Naive thymus-derived CD8-positive, alpha-beta T cell (primary cell): ENCODE results near the gene TPCN1. TPM values are rescaled to one million over a fixed set of nuclear protein-coding genes. Genes with fewer than 3 reads are reported as not detected.

ENCODE experiments used
- ATAC-seq, 2 donors: fragments of 150-1000 bp; cut with Tn5 transposase in 1 of 2; sonication (Bioruptor Pico), chemical (Tn5 transposase) in 1 of 2; 1 replicate in 1 of 2; 2 replicates in 1 of 2; pipeline ENCODE4 v1.10.0; 2021; ENCODE audit warnings: mild to moderate bottlenecking in 2 of 2, moderate library complexity in 2 of 2
- POLR2A ChIA-PET: fragments of 350-600 bp; sonication (Branson Sonifier 250); formaldehyde crosslinking; loops from one replicate; lab custom pipeline; 2021; ENCODE audit warnings: antibody characterized with exemption; lab: Charles Lee
- DNase-seq, 10 donors: peaks; one replicate each; pipeline versions ENCODE4 v3.0.0 to v3.0.0-alpha.2; 2020 to 2022
- H3K27ac Mint-ChIP-seq, 10 donors: one replicate each; pipeline ENCODE4 v1.8.0; 2020 to 2022; ENCODE audit warnings: mild to moderate bottlenecking in 10 of 10, mixed read lengths in 10 of 10, moderate library complexity in 4 of 10, inconsistent platforms in 1 of 10
- H3K27me3 Mint-ChIP-seq, 5 donors: one replicate each; pipeline ENCODE4 v1.8.0; 2021 to 2022; ENCODE audit warnings: mixed read lengths in 5 of 5
- H3K36me3 Mint-ChIP-seq, 3 donors: one replicate each; pipeline ENCODE4 v1.8.0; 2020 to 2022; ENCODE audit warnings: mixed read lengths in 3 of 3, mild to moderate bottlenecking in 2 of 3, inconsistent platforms in 1 of 3
- H3K4me1 Mint-ChIP-seq, 4 donors: one replicate each; pipeline ENCODE4 v1.8.0; 2021 to 2022; ENCODE audit warnings: mixed read lengths in 4 of 4
- H3K4me3 Mint-ChIP-seq, 10 donors: one replicate each; pipeline ENCODE4 v1.8.0; 2020 to 2022; ENCODE audit warnings: mild to moderate bottlenecking in 10 of 10, mixed read lengths in 10 of 10, moderate library complexity in 6 of 10, inconsistent platforms in 1 of 10
- H3K9me3 Mint-ChIP-seq, 9 donors: one replicate each; pipeline ENCODE4 v1.8.0; 2020 to 2022; ENCODE audit warnings: mixed read lengths in 9 of 9, mild to moderate bottlenecking in 3 of 9, inconsistent platforms in 1 of 9, moderate library complexity in 1 of 9
- polyA plus RNA-seq, 3 donors: library from polyadenylated mRNA; unstranded; fragments of 300-500 nt; fragmentation: Illumina TruSeq; gene quantifications; one replicate each; pipeline ENCODE4 v1.2.3, GENCODE V29; 2021
- total RNA-seq, 8 experiments: library from RNA in 2 of 8; stranded (reverse) in 2 of 8; gene quantifications; one replicate each; pipeline ENCODE4 v1.2.3 and lab custom pipeline; 2021 to 2026

The TPCN1 gene
- total and polyA plus RNA-seq, 5 experiments from 2014 or later, result 6.7 to 83.0 (median 16.5) TPM

DNA sequence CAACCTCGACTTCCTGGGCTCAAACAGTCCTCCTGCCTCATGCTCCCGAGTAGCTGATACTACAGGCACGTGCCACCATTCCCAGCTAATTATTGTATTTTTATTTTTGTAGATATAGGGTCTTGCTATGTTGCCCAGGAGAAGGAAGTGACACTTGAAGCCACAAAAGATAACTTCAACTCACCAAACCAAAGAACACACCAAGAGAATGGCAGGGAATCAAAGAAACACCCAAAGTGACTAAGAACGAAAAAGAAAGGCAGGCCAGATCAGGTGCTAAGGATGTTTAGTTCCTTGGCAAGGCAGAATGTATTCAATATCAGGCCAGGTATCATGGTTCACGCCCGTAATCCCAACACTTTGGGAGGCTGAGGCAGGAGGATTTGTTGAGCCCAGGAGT is 10.1 kb upstream of the TPCN1 start:
- Mint-ChIP-seq H3K27ac (peak overlapping the region in 5 of 10 donors; percentile 14 to 84 (median 36)), H3K4me3 (no peak overlapping the region), H3K27me3 (no peaks in the 10 kb centered on the region), H3K9me3 (no peaks in the 10 kb centered on the region), H3K36me3 (no peaks in the 10 kb centered on the region), H3K4me1 (peaks cover 22 to 62% (median 41%) of the 10 kb centered on the region in 4 donors)
- DNase-seq, result no peak
- POLR2A ChIA-PET, result interaction anchor here (0.6 to 1.4 kb wide), 3 partner anchors 8 to 46 kb away, joined by 3 to 4 read pairs (median 3); no protein-coding TSS in a partner anchor
- no peak for ATAC-seq

- H3K4me3 Mint-ChIP-seq, result no peak overlapping the region
- no peaks in the 10 kb centered on the region for H3K9me3 Mint-ChIP-seq
- POLR2A ChIA-PET, result no interaction called here
- H3K27me3 Mint-ChIP-seq, result no peaks in the 10 kb centered on the region
- peak overlapping the region in 2 of 10 donors; percentile 6 to 38 for H3K27ac Mint-ChIP-seq
- DNase-seq, result no peak
- peaks cover 9 to 38% (median 28%) of the 10 kb centered on the region in 4 donors for H3K4me1 Mint-ChIP-seq
- H3K36me3 Mint-ChIP-seq, result no peaks in the 10 kb centered on the region
- no peak for ATAC-seq
Measured at GRCh38 chr12:113214895-113215400, 6.3 kb upstream of the TPCN1 start.

GRCh38 chr12:113216027-113216426 is 5.2 kb upstream of the TPCN1 start:
- peaks cover 8 to 40% (median 26%) of the 10 kb centered on the region in 4 donors for H3K4me1 Mint-ChIP-seq

DNA sequence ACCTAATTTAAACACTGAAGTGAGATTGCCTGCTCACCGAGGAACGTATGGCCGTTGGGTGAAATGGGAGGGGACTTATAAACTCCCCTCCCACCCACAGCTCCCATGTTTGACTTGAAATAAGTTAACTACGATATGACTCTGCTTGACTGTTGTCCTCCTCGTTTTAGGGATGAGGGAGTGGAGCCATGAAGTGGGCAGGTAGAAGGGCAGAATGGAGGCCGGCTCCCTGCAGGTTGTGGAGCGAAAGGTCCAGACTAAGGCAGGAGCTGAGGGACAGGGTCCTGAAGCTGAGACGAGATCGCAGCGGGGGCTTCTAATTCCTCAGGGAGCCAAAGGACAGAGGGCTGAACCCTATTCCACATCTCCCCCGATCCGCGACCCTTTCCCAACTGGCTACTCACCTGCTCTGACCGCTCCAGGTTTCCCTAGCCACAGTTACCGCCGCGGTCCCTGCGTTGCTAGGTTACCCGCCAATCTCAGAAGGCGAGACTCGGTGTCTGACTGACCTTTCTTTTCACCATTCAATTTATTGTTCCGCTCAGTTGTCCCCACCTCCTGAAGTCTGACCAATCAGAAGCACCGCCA is 577 bp upstream of the TPCN1 start:
- Mint-ChIP-seq H3K27ac (peak overlapping the region; percentile 85 to 96 (median 92)), H3K27me3 (no peaks in the 10 kb centered on the region), H3K4me1 (peaks cover 20 to 46% (median 42%) of the 10 kb centered on the region in 4 donors), H3K9me3 (no peaks in the 10 kb centered on the region), H3K4me3 (peak overlapping the region; percentile 85 to 95 (median 92)), H3K36me3 (no peaks in the 10 kb centered on the region)
- ATAC-seq (no peak), DNase-seq (no peak)
- POLR2A ChIA-PET, result interaction anchor here (1.0 to 5.1 kb wide), 5 partner anchors 10 to 242 kb away, joined by 3 to 46 read pairs (median 19); partner anchors contain the start of genes DDX54, OAS2 and RITA1

More at GRCh38 chr12:113216027-113216426, 5.2 kb upstream of the TPCN1 start:
- DNase-seq, result no peak
- no peak overlapping the region for H3K4me3 Mint-ChIP-seq
- no peaks in the 10 kb centered on the region for H3K27me3 Mint-ChIP-seq
- no peaks in the 10 kb centered on the region for H3K9me3 Mint-ChIP-seq
- ATAC-seq, result no peak
- no peak overlapping the region for H3K27ac Mint-ChIP-seq
- no peaks in the 10 kb centered on the region for H3K36me3 Mint-ChIP-seq
- POLR2A ChIA-PET, result interaction anchor here (0.7 kb wide), 1 partner anchor 13 kb away, joined by 3 read pairs; no protein-coding TSS in a partner anchor

DNA sequence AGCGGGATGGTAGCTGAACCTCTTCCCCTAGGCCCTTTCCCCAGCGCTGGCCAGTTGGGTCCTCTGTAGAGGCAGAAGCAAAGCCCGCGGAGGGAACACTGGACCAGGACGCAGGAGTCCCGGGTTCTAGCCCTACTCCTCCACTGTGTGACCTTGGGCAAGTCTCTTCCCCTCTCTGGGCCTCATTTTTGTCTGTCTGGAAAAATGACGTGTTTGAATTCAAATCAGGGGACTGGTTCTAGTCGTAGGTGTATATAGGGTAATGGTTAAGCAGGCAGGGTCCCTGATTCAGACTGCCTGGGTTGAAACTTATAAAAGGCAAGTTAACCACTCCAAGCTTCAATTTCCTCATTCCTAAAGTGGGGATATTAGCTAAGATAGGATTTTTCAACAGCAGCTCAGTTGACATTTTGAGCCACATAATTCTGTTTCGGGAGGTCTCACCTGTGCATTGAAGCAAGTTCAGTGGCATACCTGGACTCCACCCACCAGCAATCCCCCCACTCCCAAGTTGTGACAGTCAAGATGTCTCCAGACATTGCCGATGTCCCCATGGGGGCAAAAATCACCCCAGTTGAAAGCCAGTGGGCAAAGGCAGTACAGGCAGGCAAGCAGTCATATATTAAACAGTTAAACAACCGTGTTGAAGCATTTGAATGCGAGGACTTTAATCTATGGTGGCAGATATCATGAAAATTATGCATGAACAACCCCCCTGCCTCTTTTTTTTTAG is 899 bp downstream of the TPCN1 start:
- Mint-ChIP-seq H3K27me3 (no peaks in the 10 kb centered on the region), H3K4me1 (peaks cover 18 to 42% (median 38%) of the 10 kb centered on the region in 4 donors), H3K36me3 (peaks cover 0 to 4% (median 0%) of the 10 kb centered on the region in 3 donors), H3K27ac (peak overlapping the region; percentile 88 to 96 (median 93)), H3K4me3 (peak overlapping the region; percentile 85 to 95 (median 92)), H3K9me3 (no peaks in the 10 kb centered on the region)
- POLR2A ChIA-PET, result interaction anchor here (0.6 to 5.1 kb wide), 11 partner anchors 9 to 112 kb away, joined by 3 to 46 read pairs (median 3); partner anchors contain the start of genes DDX54, RITA1 and SLC8B1
- no peak for ATAC-seq
- peak in 5 of 10 donors; percentile 16 to 27 (median 20) for DNase-seq

DNA sequence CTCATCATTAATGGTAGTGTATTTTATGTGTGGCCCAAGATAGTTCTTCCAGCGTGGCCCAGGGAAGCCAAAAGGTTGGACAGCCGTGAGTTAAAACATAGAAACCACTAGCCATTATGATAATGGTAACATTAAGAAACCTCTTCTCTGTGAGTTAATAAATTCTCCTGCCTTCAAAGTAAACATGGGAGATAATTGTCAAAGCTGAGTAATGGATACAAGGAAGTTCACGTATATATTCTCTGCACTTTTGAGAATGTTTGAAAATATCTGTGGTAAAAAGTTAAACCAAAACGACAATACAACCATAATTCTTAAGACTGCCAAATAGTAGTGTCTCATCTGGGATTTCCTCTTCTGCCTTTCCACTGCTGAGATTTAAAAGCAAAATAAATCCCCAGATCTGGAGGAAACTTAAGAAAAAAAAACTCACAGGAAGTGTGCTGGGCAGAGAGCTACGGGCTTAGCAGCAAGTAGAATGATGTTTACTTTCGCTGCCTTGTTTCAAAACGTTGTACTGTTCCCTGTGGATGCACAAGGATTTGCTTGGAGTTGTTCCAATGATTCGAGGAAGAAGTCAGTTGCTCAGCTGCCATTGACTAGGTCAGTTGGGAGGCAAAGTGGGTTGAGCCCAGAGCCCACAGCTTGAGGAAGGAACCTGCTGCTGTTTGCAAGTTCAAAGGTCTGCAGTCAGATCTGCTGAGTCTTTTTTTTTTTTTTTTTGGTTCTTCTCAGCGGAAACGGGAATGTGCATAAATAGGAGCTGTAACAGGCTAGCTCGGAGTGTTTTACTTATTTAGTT is 1.7 kb downstream of the TPCN1 start:
- Mint-ChIP-seq H3K9me3 (no peaks in the 10 kb centered on the region), H3K4me3 (peak overlapping the region; percentile 85 to 95 (median 92)), H3K27me3 (no peaks in the 10 kb centered on the region), H3K36me3 (peaks cover 0 to 10% (median 3%) of the 10 kb centered on the region in 3 donors), H3K27ac (peak overlapping the region; percentile 4 to 96 (median 93)), H3K4me1 (peaks cover 15 to 39% (median 32%) of the 10 kb centered on the region in 4 donors)
- ATAC-seq, result no peak
- POLR2A ChIA-PET, result interaction anchor here (0.6 to 5.1 kb wide), 12 partner anchors 8 to 112 kb away, joined by 3 to 46 read pairs (median 3); partner anchors contain the start of genes DDX54, RITA1 and SLC8B1
- DNase-seq, result peak in 3 of 10 donors; percentile 33 to 34 (median 34)

DNA sequence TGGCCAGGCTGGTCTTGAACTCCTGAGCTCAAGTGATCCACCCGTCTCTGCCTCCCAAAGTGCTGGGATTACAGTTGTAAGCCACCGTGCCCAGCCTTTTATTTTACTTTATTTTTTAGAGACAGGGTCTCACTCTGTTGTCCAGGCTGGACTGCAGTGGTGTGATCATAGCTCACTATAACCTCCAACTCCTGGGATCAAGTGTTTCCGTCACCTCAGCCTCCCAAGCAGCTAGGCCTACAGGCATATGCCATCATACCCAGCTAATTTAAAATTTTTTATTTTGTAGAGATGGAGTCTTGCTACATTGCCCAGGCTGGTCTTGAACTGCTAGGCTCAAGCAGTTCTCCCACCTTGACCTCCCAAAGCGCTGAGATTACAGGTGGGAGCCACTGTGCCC is 3.7 kb downstream of the TPCN1 start:
- DNase-seq (no peak), ATAC-seq (no peak)
- Mint-ChIP-seq H3K27ac (peak overlapping the region in 1 of 10 donors; percentile 19), H3K4me1 (peaks cover 17 to 56% (median 50%) of the 10 kb centered on the region in 4 donors), H3K9me3 (no peaks in the 10 kb centered on the region), H3K4me3 (no peak overlapping the region), H3K36me3 (peaks cover 2 to 23% (median 5%) of the 10 kb centered on the region in 3 donors), H3K27me3 (no peaks in the 10 kb centered on the region)
- POLR2A ChIA-PET, result interaction anchor here (0.5 to 5.1 kb wide), 2 partner anchors 6 to 30 kb away, joined by 4 to 46 read pairs; no protein-coding TSS in a partner anchor

GRCh38 chr12:113226696-113227568 is 5.7 kb downstream of the TPCN1 start:
- peak overlapping the region in 1 of 10 donors; percentile 32 for H3K27ac Mint-ChIP-seq
- no peaks in the 10 kb centered on the region for H3K9me3 Mint-ChIP-seq
- H3K27me3 Mint-ChIP-seq, result no peaks in the 10 kb centered on the region
- peaks cover 5 to 32% (median 8%) of the 10 kb centered on the region in 3 donors for H3K36me3 Mint-ChIP-seq
- POLR2A ChIA-PET, result interaction anchor here (0.7 to 1.6 kb wide), 2 partner anchors 11 to 40 kb away, joined by 3 read pairs; no protein-coding TSS in a partner anchor
- no peak overlapping the region for H3K4me3 Mint-ChIP-seq
- ATAC-seq, result no peak
- peaks cover 16 to 61% (median 50%) of the 10 kb centered on the region in 4 donors for H3K4me1 Mint-ChIP-seq
- DNase-seq, result no peak

DNA sequence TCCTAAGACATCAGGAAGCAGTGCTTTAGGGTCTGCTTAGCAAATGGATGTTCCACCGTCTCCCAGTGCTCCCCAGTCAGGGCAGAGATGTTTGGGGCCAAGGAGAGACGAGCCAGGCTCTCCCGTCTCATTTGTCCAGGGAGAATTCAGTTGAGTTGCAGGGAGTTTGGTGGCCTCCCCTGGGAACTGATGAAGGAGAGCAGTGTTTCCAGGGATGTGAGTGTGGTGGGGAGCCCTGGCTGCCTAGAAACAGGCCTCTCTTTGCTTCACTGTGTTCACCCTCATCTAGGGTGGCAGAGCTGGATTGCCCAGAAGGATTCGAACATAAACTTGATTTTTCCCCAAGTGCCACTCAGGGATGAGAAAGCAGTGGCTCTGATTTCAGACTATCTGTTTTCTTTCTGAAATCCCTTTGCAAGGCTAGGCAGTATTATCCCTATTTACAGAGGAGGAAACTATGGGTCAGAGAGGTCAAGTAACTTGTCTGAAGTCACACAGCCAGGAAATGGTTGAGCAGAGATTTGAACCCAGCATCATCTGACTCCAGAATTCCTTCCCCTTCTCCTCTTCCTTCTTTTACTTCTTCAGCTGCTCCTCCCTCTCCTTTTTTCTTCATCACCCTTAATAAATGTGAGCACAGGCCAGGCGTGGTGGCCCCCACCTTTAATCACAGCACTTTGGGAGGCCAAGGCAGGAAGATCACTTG is 6.6 kb downstream of the TPCN1 start:
- peak overlapping the region in 2 of 10 donors; percentile 32 to 49 for H3K27ac Mint-ChIP-seq

DNA sequence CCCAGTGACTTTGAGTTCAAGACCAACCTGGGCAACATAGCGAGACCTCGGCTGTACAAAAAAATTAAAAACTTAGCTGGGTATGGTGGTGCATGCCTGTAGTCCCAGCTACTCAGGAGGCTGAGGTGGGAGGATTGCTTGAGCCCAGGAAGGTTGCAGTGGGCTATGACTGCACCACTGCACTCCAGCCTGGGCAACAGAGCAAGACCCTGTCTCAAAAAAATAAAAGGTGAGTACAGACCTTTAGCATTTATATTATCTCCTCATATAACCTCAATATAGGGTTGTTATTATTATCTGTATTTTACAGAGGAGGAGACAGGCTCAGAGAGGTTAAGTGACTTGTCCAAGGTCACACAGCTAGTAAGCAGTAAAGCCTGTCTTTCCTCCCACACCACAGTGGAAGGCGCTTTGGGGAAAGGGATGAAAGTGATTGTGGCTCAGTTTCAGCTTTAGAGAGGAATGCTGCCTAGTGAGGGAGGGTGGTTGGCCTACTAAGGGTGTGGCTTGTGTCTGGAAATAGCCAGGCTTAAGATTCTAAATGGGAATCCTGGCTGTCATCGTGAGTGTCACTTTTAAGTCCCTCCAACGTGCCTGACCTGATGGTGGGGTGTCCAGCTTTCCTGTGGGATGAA is 7.2 kb downstream of the TPCN1 start:
- ATAC-seq (no peak), DNase-seq (no peak)
- no peaks in the 10 kb centered on the region for H3K27me3 Mint-ChIP-seq
- POLR2A ChIA-PET, result interaction anchor here (1.2 to 5.0 kb wide), 2 partner anchors 6 to 21 kb away, joined by 4 to 46 read pairs; partner anchors contain the start of gene TPCN1
- H3K36me3 Mint-ChIP-seq, result peaks cover 9 to 36% (median 10%) of the 10 kb centered on the region in 3 donors
- H3K27ac Mint-ChIP-seq, result peak overlapping the region in 5 of 10 donors; percentile 22 to 78 (median 37)
- no peak overlapping the region for H3K4me3 Mint-ChIP-seq
- H3K9me3 Mint-ChIP-seq, result no peaks in the 10 kb centered on the region
- peaks cover 10 to 61% (median 47%) of the 10 kb centered on the region in 4 donors for H3K4me1 Mint-ChIP-seq

More for the DNA sequence above, 6.6 kb downstream of the TPCN1 start:
- ATAC-seq (no peak), DNase-seq (no peak)
- no peaks in the 10 kb centered on the region for H3K9me3 Mint-ChIP-seq
- peaks cover 5 to 32% (median 8%) of the 10 kb centered on the region in 3 donors for H3K36me3 Mint-ChIP-seq
- peaks cover 9 to 60% (median 47%) of the 10 kb centered on the region in 4 donors for H3K4me1 Mint-ChIP-seq
- POLR2A ChIA-PET, result interaction anchor here (1.2 to 1.6 kb wide), 2 partner anchors 20 to 40 kb away, joined by 3 to 4 read pairs; no protein-coding TSS in a partner anchor
- no peak overlapping the region for H3K4me3 Mint-ChIP-seq
- no peaks in the 10 kb centered on the region for H3K27me3 Mint-ChIP-seq
